Stimulated activated CD4-positive, alpha-beta T cell treated with anti-CD3 and anti-CD28 coated beads, Interleukin-1b, Interleukin-23, amount 100 ng/mL, for 24 hours (primary cell): Measurements from ENCODE around the gene TBC1D7.

Experiments
- DNase-seq, 4 experiments: peaks; one replicate each; pipeline ENCODE4 v3.0.0-alpha.2; 2020; ENCODE audit warnings: low read depth in 4 of 4, low spot score in 1 of 4

The TBC1D7 gene

DNA sequence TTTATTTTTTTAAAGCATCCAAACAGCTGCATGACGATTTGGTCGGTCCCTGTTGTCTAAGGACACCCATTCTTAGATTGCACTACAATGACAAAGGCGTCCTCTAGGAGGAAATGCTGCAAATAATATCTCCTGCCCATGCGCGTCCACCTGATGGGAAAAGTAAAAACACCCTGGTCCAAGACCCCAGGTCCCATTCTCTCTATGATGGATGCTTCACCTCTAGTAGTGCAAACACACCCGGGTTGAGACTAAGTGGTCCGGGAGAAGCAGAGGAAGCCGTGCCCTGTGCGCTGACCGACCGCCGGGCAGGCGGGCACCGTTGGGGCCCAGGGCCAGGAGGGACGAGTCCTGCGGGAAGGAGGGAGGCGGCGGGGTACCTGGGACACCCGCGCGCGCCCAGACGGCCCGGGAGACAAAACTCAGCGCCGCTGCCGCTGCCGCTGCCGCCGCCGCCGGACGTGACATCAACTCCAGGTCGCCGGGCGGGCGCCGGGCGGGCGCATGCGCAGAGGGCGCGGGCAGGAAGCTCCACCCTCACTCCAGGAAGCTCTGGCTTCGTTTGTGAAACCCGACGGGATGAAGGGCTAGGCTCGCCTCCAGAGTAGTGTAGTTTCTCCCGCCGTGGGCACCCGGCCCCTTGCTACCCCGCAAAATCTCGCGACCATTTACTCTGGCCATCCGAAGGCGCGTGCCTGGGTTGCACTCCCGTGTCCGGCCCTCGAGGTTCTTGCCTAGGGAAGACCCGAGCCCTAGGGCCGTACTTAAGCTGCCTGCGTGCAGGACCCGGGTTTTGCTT is at the start of gene TBC1D7:
TBC1D7 (minus strand) TSS at position 462 of the 799 bp plus-strand sequence. CDS start 1,639 bp downstream, outside the sequence.
- peak; percentile 63 to 91 (median 86) for DNase-seq

DNA sequence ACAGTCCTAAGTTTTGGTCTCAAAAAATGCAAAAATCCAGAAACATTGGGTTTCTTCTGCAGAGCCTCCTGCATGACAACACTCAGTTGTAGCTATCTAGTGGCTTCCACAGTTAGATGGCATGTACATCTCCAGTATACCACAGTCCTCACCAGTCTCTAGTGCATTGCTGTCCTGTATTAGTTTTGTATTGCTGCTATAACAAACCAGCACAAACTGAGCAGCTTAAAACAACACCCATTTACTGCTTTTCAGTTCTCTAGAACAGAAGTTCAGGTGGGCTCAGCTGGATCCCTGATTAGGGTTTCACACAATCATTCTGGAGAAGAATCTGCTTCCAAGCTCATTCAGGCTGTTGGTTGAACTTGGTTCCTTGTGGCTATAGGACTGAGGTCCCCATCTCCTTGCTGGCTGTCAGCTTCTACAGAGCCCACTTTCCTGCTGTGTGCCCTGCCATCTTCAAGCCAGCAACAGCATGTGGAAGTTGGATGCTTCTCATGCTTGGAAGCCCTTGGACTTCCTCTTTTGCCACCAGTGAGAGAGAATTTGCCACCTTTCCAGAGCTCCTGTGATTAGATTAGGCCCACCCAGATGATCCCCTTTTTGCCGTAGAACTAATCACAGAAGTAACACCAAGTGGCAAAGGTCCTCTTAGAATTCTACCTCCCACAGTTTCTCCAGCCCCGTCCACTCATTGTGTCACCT is 48.9 kb upstream of the TBC1D7 start:
- DNase-seq = no peak

DNA sequence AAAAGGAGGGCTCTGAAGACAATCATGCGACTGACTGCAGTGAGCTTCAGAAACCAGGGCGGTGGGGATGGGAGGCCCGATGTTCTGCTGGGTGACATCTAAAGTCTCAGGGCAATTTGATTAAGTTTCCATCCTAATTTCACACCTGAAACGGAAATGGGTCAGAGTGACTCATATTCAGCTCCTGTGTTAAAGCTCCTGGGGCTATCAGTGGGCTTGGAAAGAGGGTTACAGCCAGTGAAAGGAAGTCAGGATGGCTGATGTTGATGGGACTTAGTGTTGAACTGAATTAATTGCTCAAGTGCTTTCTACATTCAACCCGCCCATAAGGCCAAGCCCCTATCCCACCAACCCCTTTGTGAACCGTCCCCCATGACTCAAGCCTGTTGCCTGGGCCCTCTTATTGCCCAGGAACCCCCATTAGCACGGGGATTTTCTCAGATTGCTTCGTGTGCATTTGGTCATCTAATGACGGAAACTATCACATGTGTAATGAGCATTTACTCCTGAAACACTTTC is 47.1 kb upstream of the TBC1D7 start:
- DNase-seq = peak in 2 of 4 experiments; percentile 27 to 30

DNA sequence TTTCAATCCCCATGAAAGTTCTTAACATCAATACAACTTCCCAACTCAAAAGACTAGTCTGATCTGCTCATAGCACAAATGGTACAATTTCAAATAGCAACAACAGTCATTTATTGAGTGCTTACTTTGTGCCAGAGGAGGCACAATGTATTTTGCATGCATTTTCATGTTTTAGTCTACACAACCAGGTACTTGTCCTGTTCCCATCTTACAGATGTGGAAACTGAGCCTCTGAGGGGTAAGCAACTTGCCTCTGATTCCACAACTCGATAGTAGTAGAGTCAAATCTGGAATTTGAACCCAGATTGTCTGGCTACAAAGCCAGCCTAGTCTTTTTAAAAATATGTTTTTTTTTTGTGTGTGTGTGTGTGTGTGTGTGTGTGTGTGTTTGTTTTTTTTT is 45.6 kb upstream of the TBC1D7 start:
- no peak for DNase-seq

DNA sequence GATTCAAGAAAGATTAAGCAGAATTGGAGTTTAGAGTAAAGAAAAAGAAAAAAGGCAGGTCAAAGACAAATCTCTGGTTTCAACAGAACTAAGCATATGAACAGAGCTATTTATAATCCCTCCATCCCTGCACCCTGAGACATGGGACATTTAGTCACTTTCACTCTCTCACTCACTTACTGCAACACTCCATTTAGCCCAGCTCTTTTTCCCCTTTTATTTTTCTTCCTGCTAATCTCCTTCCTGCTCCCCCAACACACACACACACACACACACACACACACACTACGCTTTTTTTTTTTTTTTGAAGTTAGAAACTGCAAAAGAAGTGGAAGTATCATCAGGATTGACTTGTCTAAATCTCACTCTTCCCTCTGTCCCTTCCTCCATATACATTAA is 45.1 kb upstream of the TBC1D7 start:
- DNase-seq = no peak

DNA sequence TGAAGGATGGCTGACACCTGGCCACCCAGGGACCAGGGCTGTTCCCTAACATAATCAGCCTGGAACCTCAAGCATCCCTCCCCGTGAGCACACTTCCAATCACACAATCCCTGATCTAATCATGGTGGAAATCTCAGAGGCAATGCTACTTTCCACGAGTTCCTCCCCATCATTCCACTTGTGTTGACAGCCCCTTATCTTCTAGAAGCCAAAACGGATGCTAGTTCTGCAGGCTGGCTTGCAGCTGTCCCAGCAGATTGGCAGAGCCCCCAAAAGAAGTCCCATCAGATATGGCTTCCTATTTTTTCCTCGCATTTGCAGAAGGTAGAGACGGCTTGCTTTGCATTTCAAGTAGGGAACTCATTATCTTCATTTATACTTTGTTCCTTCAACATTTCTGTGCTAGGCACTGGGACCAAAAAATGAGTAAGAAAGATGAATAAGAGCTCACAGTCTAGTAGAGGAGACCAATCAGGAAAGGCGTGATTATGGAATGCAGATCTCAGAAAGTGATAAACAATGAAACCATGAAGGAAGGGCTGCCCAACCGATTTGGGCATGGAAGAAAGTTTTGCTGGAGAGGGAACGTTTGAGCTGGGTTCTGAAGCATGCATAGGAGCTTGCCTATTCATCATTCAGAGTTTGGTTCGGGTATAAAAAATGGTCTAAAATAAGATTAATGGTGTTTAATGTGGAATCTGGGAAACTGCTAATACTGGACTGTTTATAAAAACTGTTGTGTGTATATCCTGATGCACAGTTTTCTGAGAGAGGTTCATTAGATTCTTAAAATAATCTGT is 44.6 kb upstream of the TBC1D7 start:
- no peak for DNase-seq

DNA sequence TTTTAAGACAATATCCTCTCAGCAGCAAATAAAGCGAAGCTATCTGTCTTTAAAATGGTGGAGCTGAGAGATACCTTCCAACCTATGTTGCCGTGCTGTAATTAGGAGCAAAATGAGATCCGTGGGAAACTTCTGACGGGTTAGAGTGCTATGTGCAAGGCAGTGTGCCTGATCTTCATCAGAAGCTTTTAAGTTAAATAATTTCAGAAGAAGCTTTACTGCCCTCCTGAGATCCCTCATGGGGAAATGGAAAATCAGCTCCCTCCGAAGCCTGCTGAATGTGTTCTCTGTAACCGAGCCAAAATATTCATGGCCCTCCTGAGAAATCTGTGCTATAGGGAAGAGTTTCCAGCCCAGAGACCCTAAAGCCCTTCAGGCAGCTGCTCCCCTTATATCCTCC is 43.7 kb upstream of the TBC1D7 start:
- DNase-seq = no peak

DNA sequence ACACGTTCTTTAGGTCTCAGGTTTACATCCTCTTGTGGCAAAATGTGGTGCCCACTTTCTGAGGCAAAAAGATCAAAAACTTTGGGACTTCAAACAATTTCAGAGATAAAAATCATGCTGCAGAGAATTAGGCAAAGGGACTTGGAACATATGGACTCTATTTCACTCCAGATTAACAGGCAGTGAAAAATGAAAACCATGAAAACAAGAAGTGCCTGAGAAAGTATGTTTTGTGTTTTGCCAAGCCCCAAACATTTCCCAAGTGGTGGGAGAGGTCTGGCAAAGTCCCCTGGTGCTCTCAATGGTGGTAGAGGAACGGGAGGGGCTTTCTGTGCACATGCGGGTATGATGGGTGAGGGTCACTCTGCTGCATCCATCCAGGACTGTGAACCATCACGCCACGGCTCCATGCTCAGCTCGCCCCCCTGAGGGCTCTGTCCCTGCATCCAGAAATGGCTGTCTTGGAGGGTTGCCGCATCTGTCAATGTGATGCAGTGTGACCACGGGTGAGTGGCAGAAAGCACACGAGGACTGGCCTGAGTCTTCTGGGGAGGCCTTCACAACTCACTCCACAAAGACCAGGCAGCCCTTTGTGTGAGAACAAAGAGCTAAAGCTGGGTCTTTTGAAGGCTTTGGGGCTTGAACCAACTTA is 43.2 kb upstream of the TBC1D7 start:
- no peak for DNase-seq

DNA sequence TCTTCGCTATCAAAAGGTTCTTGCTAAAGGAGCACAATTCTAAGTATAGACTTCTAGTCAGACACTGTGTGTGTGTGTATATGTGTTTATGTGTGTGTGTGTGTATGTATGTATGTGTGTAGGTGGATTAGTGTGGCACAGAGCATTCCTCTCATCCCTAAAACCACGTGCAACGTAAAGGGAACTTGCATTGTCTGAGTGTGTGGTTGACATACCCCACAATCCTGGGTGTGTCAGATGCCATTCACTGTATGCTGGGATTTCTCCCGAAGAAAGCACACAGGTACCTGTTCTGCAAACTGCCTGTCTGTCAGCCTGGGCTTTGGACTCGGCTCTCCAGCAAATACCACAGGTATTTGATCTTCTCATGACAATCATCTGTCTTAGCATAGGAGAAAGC is 42.3 kb upstream of the TBC1D7 start:
- no peak for DNase-seq

DNA sequence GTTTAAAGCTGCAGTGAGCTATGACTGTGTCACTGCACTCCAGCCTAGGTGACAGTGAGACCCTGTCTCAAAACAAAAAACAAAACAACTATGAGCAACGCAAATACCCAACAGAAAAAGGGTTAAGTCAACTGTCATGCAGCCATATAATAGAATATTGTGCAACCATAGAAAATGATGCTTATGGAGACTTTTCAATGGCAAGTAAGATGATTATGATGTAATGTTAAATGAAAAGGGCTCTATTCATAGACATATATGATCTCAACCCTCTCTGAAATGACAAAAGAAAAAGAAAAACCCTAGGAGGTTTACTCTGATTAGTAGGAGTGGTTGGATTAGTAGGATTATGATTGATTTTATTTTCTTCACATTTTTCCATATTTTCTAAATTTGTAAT is 41.3 kb upstream of the TBC1D7 start:
- DNase-seq = no peak

DNA sequence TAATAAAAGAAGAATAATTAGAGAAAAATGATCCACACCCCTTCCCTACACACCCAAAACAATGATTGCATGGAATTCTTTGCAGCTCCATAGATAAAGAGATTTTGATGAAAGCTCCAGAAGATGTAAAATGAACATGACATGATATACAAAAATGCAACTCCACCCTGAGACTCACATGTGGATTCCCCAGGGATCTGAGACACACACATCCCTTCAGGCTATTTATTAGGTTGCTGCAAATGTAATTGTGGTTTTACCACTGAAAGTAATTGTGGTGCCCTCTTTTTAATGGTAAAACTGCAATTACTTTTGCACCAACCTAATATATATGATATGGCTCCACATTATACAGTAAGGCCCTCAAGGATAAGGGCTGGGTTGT is 40.4 kb upstream of the TBC1D7 start:
- no peak for DNase-seq

DNA sequence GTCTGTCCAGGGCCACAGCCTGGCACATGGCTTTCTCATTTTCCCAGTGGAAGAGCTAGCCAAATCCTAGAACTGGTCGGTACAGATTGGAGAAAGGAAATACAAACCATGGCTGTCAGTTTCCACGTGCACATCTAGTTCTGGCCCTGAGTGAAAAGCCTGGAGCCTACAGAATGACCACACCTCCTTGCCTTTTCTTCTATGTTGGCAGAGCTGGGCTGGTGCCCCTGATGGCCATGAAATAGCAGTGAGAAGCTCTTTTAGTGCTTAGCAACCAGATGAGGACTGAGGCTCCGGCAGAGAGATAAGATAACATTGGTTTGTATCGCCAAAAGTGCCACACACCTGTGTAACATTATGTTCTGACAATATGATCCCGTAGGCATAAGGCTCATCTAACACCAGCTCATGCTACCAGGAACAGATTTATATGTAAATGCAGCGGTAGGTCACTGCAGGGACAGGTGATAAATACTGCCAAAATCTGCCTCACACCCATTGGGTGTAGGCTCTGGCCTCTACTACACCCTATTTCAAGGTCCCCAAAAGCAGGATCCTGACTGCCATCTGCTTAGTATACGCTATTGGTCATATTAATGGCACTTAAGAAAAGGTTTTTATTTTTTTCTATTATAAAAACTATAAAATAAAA is 39.9 kb upstream of the TBC1D7 start:
- no peak for DNase-seq

DNA sequence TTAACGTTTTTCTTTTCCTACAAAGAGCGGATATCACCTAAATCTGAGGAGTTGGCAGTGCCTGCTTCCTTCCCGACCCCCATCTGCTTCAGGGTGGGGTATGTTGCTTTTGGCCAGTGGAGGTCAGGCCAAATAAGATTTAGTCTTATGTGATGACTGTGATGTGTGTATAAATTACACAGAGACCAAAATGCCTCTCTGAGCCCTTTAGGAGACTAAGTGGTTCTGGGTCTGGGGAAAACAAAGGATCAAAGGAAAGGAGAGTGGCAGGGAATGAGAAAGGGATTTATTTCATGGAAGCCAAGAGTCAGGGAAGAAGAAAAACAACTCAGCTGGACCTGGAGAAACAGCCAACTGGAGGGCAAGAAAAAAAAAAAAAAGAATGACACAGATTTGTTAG is 39.1 kb upstream of the TBC1D7 start:
- DNase-seq = no peak

DNA sequence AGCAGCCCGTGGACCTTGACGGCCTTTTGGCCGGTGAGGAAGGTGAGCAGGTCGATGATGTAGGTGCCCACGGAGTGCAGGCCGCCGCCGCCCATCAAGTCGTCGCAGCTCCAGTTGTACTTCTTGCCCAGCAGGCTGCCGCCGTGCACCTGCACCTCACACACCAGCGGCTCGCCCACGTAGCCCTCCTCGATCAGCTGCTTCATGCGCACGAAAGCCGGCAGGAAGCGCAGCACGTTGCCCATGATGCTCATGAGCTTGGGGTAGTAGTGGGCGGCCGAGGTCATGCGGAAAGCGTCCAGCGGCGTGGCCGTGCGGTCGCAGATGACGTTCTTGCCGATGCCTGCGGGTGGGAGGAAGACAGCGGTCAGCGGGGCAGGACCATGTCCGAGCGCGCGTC is 37.0 kb upstream of the TBC1D7 start:
- no peak for DNase-seq

DNA sequence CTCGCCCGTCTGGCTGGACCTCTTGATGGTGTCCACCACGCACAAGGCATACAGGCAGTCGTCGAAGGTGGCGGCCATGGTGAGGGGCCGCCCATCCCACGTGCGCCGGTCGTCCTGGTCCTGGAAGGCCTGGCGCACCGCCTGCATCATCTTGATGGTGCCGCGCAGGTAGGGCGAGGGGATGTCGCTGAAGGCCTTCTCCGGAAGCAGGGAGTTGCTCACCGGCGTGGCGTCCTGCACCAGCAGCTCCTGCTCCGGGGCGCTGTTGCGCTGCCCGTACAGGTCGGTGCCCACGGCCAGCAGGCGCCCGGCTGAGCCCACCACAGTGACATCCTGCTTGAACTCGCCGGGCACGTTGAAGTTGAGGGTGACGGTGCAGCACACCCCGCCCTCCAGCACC is 36.5 kb upstream of the TBC1D7 start:
- DNase-seq = no peak

DNA sequence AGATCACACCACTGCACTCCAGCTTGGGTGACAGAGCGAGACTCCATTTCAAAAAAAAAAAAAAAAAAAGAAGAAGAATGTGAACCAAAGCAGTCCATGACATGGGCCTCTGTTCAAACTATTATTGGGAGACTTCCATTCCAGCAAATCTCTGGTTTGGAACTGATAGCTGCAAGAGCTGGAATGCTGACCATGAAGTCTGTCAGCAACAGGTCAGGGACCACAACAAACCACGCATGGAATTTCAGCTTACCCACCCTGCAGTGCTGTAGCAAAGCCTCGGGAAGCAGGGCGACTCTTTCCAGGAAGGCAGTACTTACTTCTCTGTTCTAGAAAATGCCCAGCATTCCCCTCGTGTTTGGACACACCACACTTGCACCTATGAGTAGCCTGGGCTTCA is 34.1 kb upstream of the TBC1D7 start:
- DNase-seq = no peak

DNA sequence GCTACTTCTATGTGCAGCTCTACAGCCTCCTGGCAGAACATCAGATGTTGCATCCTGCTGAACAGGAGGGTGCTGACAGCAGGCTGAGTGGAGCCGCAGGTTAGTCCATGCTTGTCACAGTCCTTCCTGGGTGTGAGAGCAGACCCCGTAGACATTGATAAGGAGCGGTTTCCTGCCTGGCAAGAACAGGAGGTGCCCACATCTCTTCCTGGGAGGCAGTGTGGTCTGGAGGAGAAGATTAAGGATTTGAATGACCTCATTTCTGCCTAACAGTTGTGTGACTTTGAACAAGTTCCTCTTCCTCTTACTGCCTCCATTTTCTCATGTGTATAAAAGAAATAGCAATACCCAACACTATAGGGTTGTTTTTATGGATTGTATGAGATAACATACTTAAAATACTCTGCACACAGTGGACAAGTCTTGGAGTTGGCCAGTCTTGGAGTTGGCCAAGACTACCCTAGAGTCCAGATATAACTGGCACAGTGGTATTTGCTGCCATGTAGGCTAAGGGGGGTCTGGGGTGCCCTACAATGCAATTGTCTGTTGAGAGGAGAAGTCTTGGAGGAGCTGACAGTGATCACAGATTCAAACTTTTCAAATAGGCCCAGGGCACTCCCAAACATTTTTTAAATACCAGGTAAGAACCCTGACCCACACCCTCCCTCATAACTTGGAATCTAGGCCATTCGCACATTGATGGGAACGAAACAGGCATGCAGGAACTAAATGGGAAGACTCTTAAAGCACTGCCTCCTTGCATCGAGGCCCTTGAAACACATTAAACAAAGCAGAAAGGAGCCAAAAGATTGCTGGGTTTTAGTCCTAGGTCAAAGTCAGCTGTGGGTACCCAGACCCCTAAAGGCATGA is 32.6 kb upstream of the TBC1D7 start:
- DNase-seq = no peak

DNA sequence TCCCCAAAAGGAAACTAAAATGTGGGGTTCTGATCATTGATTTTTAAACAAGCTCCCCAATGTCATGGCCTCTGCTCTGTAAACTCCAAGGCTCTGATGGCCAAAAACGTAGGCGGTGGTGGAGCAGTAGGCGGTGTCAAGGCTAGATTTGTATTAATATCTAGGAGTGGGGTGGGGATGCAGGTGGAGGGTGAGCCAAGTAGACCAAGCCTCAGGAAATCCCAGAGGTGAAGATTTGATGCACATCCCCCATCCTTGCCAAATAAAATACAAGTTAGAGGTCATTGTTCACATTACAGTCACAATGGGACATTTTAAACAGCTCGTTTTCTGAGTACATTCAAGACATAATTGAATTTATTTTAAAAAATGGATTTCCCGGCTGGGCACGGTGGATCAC is 30.9 kb upstream of the TBC1D7 start:
- no peak for DNase-seq

DNA sequence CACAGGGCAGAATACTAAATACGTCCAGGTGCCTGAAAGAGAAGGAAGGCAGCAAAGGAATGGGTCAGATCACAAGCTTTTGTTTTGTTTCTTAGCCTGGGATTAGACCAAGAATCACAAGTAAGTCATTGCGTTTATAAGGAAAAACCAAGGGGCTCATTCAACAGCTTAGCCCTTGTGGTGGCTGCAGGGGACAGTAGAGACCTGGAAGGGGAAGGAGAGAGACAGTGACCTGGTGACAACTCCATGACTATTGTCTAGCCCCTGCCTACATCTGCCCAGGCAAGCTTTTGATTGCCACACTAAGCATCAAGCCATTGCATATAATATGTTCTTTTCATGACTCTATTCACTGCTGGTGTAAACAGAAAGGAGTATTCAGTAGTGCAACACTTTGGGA is 30.2 kb upstream of the TBC1D7 start:
- no peak for DNase-seq
